Right lobe of liver (tissue), 6 donors: ENCODE measurements around the gene DAGLA. TPM values are rescaled to one million over a fixed set of nuclear protein-coding genes. Genes with fewer than 3 reads are reported as not detected.

Source experiments
- ATAC-seq, 4 donors: fragments of 200-7000 bp; cut with Tn5 transposase; one replicate each; pipeline ENCODE4 v1.9.1; 2020; ENCODE audit warnings: mild to moderate bottlenecking in 4 of 4, moderate library complexity in 4 of 4
- DNase-seq, 3 donors: peaks; one replicate each; pipeline ENCODE4 v3.0.0-alpha.2; 2020
- H3K27ac ChIP-seq, 3 donors: fragments of 200-600 bp; one replicate each; pipeline ENCODE4 v1.8.0; 2022
- H3K27me3 ChIP-seq, 2 donors: fragments of 200-600 bp; one replicate each; pipeline ENCODE4 v1.8.0; 2022
- H3K36me3 ChIP-seq, 4 donors: fragments of 200-600 bp; sonication (generic) in 1 of 4; one replicate each; pipeline versions ENCODE4 v1.5.1 to v1.8.0; 2017 to 2022; ENCODE audit warnings: control low read depth in 1 of 4
- H3K4me1 ChIP-seq, 4 donors: fragments of 200-600 bp; sonication (generic) in 1 of 4; one replicate each; pipeline versions ENCODE4 v1.5.1 to v1.8.0; 2017 to 2022; ENCODE audit warnings: control low read depth in 1 of 4
- H3K4me3 ChIP-seq, 3 donors: fragments of 200-600 bp; one replicate each; pipeline ENCODE4 v1.8.0; 2022
- H3K9me3 ChIP-seq, 4 donors: fragments of 200-600 bp; sonication (generic) in 1 of 4; one replicate each; pipeline versions ENCODE4 v1.5.1 to v1.8.0; 2017 to 2022; ENCODE audit warnings: control low read depth in 1 of 4
- POLR2A ChIP-seq: fragments of 450-650 bp; IDR thresholded peaks from one replicate; pipeline ENCODE4 v1.6.1; 2017; ENCODE audit warnings: antibody characterized with exemption, mild to moderate bottlenecking
- WGBS: methylation state at CpG from one replicate; pipeline ENCODE4 v1.1.6; 2018; ENCODE audit warnings: low coverage, low lambda C conversion rate; ENCODE audit not compliant: insufficient coverage; ENCODE audit errors: missing lambda C conversion rate; 5-methylcytosine and 5-hydroxymethylcytosine counted together
- intact Hi-C, 2 donors: fragments of 100-400 bp; cut with DNase I; formaldehyde crosslinking; loops; one replicate each; pipeline versions ENCODE4 v1.11.2 to v1.14.1; 2022
- total RNA-seq, 6 experiments: library from RNA; depleted of rRNA in 2 of 6; stranded (reverse); fragments of >200 nt in 2 of 6; fragmentation: NEBNext Ultra II Directional in 3 of 6; extraction: Animal tissue kit (Norgen Biotek cat#: 25700) in 3 of 6; gene quantifications; one replicate each; pipeline versions ENCODE4 v1.1.0 to v1.2.4, GENCODE V29; 2016 to 2023
- TF ChIP-seq, protein P1 (sequence below), 4 donors: fragments of 200-600 bp in 3 of 4; fragments of 450-650 bp in 1 of 4; IDR thresholded peaks; one replicate each; pipeline versions ENCODE4 v1.5.1 to v1.8.0; 2016 to 2022; ENCODE audit warnings: antibody characterized with exemption in 4 of 4, mild to moderate bottlenecking in 2 of 4
- donor health status: DM: no; HTN: yes; CAD: no.
- donor health status: DM: no; HTN: no; CAD: no.
- donor health status: DM: no; HTN: no; CAD: no.
- donor health status: DM: no; HTN: yes; CAD: no.
- donor health status: DM: no; HTN: yes; CAD: no.

Gene DAGLA
- total RNA-seq, 6 experiments from 2014 or later: 0.33 to 5.5 (median 0.79) TPM

DNA sequence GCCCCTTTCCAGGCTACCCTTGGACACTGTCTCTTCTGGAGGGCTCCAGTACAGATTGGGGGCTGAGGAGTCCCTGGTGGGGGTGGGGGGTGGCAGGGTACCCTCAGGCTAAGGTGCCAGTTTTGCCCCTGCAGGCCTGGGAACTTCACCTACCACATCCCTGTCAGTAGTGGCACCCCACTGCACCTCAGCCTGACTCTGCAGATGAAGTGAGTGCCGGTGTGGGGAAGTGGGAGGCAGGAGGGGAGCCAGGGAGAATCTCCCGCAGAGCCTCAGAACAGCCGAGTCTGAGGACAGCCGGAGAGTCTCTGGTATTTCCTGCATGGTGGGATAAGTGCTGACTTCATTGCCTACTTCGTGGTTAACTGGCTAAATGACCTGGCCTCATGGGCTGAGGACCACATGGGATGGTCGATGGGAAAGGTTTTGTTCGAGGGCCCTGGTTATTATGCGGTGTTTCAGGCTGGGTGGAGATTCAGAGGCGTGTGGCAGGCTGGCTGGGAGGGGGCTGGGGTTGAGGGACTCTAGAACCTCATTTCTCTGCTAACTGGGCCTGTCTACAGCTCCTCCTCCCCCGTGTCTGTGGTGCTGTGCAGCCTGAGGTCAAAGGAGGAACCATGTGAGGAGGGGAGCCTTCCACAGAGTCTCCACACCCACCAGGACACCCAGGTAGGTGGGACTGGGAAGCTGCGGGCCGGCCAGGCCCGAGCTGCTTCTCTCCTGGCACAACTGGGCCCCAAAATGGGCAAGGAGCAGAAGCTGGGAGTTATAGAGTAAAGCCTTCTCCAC is 103.7 kb downstream of the DAGLA start:
- peaks cover 0 to 32% (median 7%) of the 10 kb centered on the region in 4 donors for H3K36me3 ChIP-seq
- no peak for TF ChIP-seq POLR2A
- TF ChIP-seq, protein P1, sequence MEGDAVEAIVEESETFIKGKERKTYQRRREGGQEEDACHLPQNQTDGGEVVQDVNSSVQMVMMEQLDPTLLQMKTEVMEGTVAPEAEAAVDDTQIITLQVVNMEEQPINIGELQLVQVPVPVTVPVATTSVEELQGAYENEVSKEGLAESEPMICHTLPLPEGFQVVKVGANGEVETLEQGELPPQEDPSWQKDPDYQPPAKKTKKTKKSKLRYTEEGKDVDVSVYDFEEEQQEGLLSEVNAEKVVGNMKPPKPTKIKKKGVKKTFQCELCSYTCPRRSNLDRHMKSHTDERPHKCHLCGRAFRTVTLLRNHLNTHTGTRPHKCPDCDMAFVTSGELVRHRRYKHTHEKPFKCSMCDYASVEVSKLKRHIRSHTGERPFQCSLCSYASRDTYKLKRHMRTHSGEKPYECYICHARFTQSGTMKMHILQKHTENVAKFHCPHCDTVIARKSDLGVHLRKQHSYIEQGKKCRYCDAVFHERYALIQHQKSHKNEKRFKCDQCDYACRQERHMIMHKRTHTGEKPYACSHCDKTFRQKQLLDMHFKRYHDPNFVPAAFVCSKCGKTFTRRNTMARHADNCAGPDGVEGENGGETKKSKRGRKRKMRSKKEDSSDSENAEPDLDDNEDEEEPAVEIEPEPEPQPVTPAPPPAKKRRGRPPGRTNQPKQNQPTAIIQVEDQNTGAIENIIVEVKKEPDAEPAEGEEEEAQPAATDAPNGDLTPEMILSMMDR (IDR thresholded peaks at IDR 0.05): no peak
- H3K9me3 ChIP-seq: no peaks in the 10 kb centered on the region
- ATAC-seq: no peak
- H3K4me3 ChIP-seq: no peak overlapping the region
- intact Hi-C loops: loop anchor here (5.0 kb wide), 1 partner anchor 37 kb away; no protein-coding TSS in a partner anchor
- WGBS: 74% methylated on average over 4 of the region's 13 CpGs
- no peaks in the 10 kb centered on the region for H3K4me1 ChIP-seq
- no peak overlapping the region for H3K27ac ChIP-seq
- no peak for DNase-seq
- H3K27me3 ChIP-seq: no peaks in the 10 kb centered on the region

DNA sequence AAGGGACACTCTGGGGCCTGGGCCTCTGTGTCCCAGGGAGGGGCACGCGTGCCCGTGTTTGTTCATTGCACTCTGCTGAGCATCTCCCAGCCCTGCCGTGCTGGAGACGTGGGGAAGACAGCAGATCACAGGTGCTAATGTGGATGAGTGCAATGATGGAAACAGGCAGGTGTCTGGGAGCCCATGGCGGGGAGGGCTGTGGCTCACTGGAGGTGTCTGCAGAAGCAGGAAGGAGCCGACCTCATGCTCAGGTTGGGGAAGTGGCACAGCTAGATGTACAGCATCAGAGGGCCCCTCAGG is 104.3 kb downstream of the DAGLA start:
- Histone ChIP-seq H3K4me3 (no peak overlapping the region), H3K36me3 (peaks cover 0 to 38% (median 11%) of the 10 kb centered on the region in 4 donors), H3K9me3 (no peaks in the 10 kb centered on the region), H3K4me1 (no peaks in the 10 kb centered on the region), H3K27ac (no peak overlapping the region), H3K27me3 (no peaks in the 10 kb centered on the region)
- TF ChIP-seq, protein P1 (IDR thresholded peaks at IDR 0.05): no peak
- TF ChIP-seq POLR2A: no peak
- intact Hi-C loops: loop anchor here (5.0 kb wide), 1 partner anchor 37 kb away; no protein-coding TSS in a partner anchor
- WGBS: 40% methylated on average over 1 of the region's 7 CpGs
- ATAC-seq (no peak), DNase-seq (no peak)

DNA sequence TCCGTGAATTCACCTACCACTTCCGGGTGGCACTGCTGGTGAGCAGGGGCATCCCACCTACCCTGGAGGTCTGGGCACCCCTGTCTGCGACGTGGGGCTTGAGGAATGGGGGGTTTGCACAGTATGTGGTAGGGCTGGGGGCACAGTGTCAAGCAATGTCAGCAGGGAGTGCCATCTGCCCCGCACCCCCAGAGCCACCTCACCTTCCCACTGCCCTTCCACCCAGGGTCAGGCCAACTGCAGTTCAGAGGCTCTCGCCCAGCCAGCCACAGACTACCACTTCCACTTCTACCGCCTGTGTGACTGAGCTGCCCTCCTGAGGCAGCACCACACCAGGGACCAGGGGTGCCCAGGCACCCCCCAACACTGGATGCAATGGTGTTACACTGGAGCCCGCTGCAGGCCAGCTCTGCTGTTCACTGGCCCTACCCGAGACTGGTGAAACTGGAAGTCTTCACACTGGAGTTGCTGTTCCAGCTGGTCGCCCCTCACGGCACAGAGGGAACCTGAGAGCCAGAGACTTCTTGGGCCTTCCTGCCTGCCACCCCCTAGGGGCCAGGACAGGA is 105.7 kb downstream of the DAGLA start:
- DNase-seq (no peak), ATAC-seq (no peak)
- Histone ChIP-seq H3K27ac (no peak overlapping the region), H3K4me3 (no peak overlapping the region), H3K27me3 (no peaks in the 10 kb centered on the region), H3K9me3 (no peaks in the 10 kb centered on the region), H3K36me3 (peaks cover 0 to 43% (median 15%) of the 10 kb centered on the region in 4 donors), H3K4me1 (no peaks in the 10 kb centered on the region)
- intact Hi-C loops: no loop called here
- TF ChIP-seq POLR2A: no peak
- TF ChIP-seq, protein P1 (IDR thresholded peaks at IDR 0.05): no peak
- 86% methylated on average over 8 of the region's 11 CpGs for WGBS

DNA sequence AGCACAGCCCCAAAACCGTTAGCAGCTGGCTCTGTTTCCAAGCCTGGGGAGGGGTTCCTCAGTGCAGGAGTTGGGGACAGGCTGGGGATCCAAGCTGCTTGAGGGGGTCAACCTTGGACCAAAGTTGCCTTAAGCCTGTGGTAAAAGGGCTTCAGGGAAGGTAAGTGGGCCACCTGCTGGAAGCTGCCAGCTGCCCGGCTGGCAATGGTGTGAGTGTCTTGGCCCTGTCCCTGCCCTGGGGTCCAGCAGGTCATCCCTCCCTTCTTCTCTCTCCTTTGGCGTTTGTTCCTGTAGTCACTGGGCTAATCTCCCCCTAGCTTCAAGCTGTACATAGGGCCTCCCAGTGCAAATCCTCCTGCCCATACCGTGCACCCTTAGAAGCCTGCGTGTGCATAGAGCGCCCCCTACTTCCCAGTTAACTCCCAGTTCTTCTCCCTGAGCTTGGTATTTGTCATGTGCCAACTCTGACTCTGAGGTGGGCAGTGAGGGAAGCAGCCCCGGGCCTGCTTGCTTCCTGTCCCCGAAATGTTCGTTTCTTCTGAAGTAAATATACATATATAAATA is 107.8 kb downstream of the DAGLA start:
- 43% methylated on average over 5 of the region's 9 CpGs for WGBS
- Histone ChIP-seq H3K27me3 (no peaks in the 10 kb centered on the region), H3K4me1 (peaks cover 0 to 9% (median under 1%) of the 10 kb centered on the region in 4 donors), H3K9me3 (no peaks in the 10 kb centered on the region), H3K4me3 (no peak overlapping the region), H3K36me3 (peaks cover 0 to 43% (median 15%) of the 10 kb centered on the region in 4 donors), H3K27ac (no peak overlapping the region)
- TF ChIP-seq POLR2A: no peak
- TF ChIP-seq, protein P1 (IDR thresholded peaks at IDR 0.05): peak; percentile 36 to 48 (median 44)
- intact Hi-C loops: no loop called here
- ATAC-seq (no peak), DNase-seq (no peak)
